Pericardium fibroblast (primary cell): ENCODE measurements around the gene NOB1. TPM values are rescaled to one million over a fixed set of nuclear protein-coding genes. Genes with fewer than 3 reads are reported as not detected.

Experiments
- total RNA-seq: library from RNA; depleted of rRNA; stranded (reverse); fragments of >200 nt; gene quantifications from 2 replicates; pipeline ENCODE4 v1.2.3, GENCODE V29; 2015

Gene NOB1
- total RNA-seq = 33.0 and 44.0 TPM in 2 replicates

DNA sequence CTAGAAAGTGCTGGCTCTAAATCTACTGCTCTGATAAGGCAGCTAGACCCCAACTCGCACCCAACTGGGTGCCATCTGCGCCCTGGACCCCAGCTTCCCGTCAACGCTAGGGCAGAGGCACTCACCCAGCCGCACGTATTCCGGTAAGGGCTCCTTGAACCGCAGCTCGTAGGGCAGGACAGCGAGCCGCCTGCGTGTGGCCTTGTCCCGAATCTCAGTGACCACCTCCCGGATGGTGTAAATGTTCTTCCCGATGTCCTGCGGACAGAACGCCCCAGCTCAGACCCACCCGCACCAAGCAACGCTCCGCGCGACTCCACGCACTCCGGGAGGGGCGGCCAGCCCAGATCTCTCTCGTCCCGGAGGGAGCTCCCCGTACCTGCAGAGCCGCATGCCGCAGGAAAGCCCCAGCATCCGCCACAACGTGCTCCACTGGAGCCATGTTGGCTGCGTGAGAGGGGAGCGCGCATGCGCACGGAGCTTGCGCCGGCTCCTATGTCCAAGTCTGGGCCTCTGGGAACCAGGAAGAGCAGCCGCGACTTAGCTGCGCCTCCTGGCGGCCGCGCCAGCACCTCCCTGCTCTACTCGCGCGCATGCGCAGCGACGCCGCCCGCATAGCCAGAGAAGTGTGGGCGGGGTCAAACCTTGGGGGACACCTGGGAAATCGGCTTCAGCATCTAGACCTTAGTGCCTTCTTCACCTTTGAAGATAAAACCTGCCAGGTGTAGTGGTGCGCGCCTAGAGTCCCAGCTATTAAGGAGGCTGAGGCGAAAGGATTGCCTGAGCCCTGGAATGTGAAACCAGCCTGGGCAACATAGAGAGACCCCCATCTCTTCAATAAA is at the start of gene NOB1:
Gene NOB1, minus strand, starts transcription at position 458 of the 842 bp plus-strand sequence. Its CDS starts 16 bp downstream, at position 442.

DNA sequence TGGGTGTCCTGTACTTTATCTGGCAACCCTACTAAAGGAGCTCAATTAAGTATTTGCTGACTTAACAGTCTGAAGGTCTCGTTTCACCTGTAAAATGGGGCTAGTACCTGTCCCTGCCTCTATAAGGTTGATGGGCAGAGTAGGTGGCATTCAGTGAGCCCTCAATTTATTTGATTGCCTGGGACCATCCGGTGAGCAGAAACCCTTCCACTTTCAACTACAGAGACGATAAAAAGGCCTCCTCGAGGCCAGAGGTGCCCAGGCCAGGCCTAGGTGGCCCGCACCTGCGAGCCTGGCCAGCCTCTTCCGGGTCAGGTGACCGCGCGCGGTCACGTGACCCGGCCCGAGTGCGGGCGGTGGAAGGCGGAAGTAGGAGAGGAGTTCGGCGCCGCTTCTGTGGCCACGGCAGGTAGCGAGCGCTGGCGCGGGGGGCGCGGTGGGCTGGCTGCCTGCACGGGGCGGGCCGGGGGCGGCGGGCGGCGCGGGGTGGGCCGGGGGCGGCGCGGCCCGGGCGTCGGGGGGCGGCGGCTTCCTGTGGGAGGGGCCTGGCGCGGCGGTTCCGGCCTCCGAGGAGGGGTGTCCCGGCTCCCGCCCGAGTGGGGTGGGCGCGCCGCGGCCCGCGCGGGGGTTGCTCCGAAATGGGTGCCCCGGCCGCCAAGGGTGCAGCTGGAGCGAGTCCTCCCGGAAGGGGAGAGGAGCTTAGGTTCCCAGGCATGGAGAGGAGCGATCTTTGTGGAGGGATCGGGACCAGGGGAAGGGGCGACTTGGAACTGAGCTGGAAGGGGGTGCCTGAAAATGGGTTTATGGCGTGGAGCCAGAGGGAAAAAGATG is 7.5 kb upstream of the NOB1 start, which contains the start of gene WWP2:
Gene WWP2, plus strand, starts transcription at position 350 of the 831 bp plus-strand sequence. CDS start 24,679 bp downstream, outside the sequence.

GRCh38 chr16:69726313-69727060 is 28.2 kb downstream of the NOB1 start, which contains the start of gene NQO1:
NQO1 (minus strand) TSS chr16:69726560; CDS start chr16:69726439, 121 bp downstream.

Other genes with a start within 250 kb of the NOB1 start
- 9.5 and 11.5 TPM in 2 replicates for gene NFAT5, start 189.0 kb downstream of the NOB1 start, total RNA-seq
- gene NQO1, start 28.4 kb downstream of the NOB1 start, total RNA-seq = 146 and 312 TPM in 2 replicates
- gene WWP2, start 7.4 kb upstream of the NOB1 start, total RNA-seq = 11.2 and 15.2 TPM in 2 replicates
- gene CLEC18A, start 196.4 kb upstream of the NOB1 start, total RNA-seq = 0.12 TPM in 1 of 2 replicates, not detected in the other